HUES48 (cell line): Measurements from ENCODE around the gene ANKRD27.
A peak's percentile ranks its signal among the peaks of the same experiment; 100 is the strongest.
"Not testable (repeated sequence)": the region's sequence is repeated elsewhere in the genome, so short reads cannot be mapped to it uniquely, and the experiment has no call there.

Experiments used
- H3K27ac ChIP-seq: one replicate; pipeline ENCODE4 v1.7.0; 2013; ENCODE audit warnings: low read depth, low read length, inconsistent platforms
- H3K27me3 ChIP-seq: 2 replicates; pipeline ENCODE4 v1.6.1; 2013; ENCODE audit warnings: mild to moderate bottlenecking, low read length; ENCODE audit not compliant: control insufficient read depth, insufficient read depth
- H3K36me3 ChIP-seq: 2 replicates; pipeline ENCODE4 v1.6.1; 2013; ENCODE audit warnings: low read length; ENCODE audit not compliant: control insufficient read depth, insufficient read depth
- H3K4me1 ChIP-seq: 2 replicates; pipeline ENCODE4 v1.6.1; 2013; ENCODE audit warnings: mild to moderate bottlenecking, low read length; ENCODE audit not compliant: control insufficient read depth, insufficient read depth
- H3K4me3 ChIP-seq: 2 replicates; pipeline ENCODE4 v1.5.1; 2013; ENCODE audit warnings: mild to moderate bottlenecking, low read depth, low read length
- H3K9ac ChIP-seq: 2 replicates; pipeline ENCODE4 v1.6.1; 2013; ENCODE audit warnings: mild to moderate bottlenecking, low read depth, low read length, moderate library complexity
- H3K9me3 ChIP-seq: 2 replicates; pipeline ENCODE4 v1.6.1; 2013; ENCODE audit warnings: low read length; ENCODE audit not compliant: control insufficient read depth, insufficient read depth

Gene ANKRD27

DNA sequence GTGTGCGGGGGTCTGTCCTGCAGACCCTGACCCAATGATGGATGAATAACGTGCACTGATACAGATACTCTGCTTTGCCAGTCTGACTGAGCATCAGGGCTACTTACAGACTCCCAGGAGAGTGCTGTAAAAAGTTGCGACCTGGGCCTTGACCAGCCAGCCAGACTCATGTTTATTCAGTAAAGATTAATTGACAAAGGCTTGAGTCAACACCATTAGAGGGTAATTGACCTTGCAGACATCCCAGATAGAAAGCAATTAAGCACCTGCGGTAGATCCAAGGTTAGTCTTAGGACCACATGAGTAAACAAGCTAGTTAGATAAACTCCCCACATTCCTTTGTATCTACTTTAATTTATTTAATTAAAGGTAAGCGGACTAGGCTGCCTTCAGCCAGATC lies 27.0 kb upstream of the ANKRD27 start:
- peaks cover 3% of the 10 kb centered on the region; the same call in 1 of the 2 replicates for H3K9me3 ChIP-seq
- H3K27ac ChIP-seq, result no peak overlapping the region
- H3K27me3 ChIP-seq, result no peaks in the 10 kb centered on the region
- H3K4me3 ChIP-seq, result no peak overlapping the region
- no peaks in the 10 kb centered on the region for H3K36me3 ChIP-seq
- H3K4me1 ChIP-seq, result peaks cover 4% of the 10 kb centered on the region; the same call in 1 of the 2 replicates
- H3K9ac ChIP-seq, result no peak overlapping the region

DNA sequence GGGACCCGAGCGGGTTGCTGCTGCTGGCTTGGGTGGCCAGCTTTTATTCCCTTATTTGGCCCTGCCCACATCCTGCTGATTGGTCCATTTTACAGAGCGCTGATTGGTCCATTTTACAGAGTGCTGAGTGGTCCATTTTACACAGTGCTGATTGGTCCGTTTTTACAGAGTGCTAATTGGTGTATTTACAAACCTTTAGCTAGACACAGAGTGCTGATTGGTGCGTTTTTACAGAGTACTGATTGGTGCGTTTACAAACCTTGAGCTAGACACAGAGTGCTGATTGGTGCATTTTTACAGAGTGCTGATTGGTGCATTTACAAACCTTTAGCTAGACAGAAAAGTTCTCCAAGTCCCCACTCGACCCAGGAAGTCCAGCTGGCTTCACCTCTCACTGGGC lies 25.1 kb upstream of the ANKRD27 start:
- H3K36me3 ChIP-seq, H3K9ac ChIP-seq, H3K27ac ChIP-seq, H3K9me3 ChIP-seq, H3K4me1 ChIP-seq, H3K27me3 ChIP-seq, H3K4me3 ChIP-seq: not testable (repeated sequence)

DNA sequence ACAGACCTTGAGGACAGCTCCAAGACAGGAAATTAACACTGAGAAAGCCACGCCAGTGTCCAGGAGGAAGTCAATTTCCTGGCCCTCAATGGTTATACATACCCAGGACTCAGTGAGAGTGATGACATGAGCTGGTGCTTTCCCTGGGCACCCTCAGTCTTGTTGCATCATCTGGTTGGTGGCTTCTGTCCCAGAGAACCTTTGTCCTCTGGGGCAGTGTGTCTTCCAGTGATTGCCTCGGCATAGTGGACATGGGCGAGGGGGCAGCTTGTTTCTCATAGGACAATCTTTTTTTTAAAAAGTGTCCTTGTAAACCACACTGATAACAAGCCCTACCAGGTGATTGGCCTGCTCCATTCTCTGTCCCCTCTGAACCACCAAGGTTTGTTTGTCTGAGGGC lies 21.8 kb upstream of the ANKRD27 start:
- H3K4me1 ChIP-seq, H3K27ac ChIP-seq, H3K9ac ChIP-seq, H3K36me3 ChIP-seq, H3K4me3 ChIP-seq, H3K9me3 ChIP-seq, H3K27me3 ChIP-seq: not testable (repeated sequence)

DNA sequence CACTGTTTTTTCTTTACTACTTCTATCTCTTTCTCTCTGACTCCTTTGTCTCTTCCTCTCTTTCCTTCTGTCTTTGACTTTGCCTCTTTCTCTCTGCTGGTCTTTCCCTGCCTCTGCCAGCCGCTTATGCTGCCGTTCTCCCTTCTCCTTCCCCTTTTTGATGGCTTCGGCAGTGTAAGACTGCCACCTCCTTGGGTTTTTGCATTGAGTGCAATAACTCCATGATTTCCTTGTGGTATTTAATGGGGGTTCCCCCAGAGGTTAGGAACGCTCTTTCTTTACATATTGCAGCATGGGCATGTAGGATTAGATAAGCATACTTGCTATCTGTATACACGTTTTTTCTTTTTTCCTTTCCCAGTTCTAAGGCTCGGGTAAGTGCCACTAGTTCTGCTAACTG lies 20.5 kb upstream of the ANKRD27 start:
- H3K4me3 ChIP-seq, H3K36me3 ChIP-seq, H3K27ac ChIP-seq, H3K9ac ChIP-seq, H3K9me3 ChIP-seq, H3K4me1 ChIP-seq: not testable (repeated sequence)
- peaks cover 13% of the 10 kb centered on the region for H3K27me3 ChIP-seq

DNA sequence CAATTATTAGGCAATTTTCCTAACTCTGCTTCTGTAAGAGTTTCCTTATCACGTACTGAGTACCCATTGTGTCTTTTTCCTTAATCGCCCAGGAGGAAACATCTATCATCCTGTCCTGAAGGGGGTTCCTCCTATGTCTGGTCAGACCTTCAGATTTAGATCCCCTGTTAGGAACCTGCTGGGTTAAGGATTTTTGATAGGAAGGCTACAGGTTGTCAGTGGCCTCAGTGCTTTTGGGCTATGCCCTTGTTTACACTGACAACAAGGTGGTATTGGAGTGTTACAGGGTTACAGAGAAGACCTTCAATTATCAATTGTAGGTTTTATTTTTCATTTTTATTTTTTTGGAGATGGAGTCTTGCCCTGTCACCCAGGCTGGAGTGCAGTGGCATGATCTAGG lies 19.9 kb upstream of the ANKRD27 start:
- peaks cover 13% of the 10 kb centered on the region for H3K27me3 ChIP-seq
- not testable (repeated sequence) for H3K9me3 ChIP-seq, H3K27ac ChIP-seq, H3K36me3 ChIP-seq, H3K4me1 ChIP-seq, H3K4me3 ChIP-seq, H3K9ac ChIP-seq

DNA sequence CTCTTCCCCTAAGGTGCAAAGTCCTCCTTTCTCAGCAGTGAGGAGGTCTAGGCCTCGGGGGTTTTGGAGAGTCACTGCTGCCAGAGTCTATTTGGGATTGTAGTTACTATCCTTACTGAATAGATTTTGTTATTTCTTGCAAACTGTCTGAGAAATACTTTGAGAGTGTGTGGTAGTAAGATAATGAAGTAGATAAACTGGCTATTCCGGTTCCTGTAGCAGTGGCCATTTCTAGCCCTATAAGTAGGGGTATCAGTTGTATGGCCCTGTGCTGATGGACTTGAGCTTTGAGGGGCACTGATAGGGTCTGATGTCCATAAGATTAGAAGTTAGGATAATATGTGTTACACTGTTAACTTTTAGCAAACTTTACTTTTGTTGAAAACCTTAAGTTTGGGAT lies 19.3 kb upstream of the ANKRD27 start:
- peaks cover 13% of the 10 kb centered on the region for H3K27me3 ChIP-seq
- H3K36me3 ChIP-seq, H3K4me3 ChIP-seq, H3K27ac ChIP-seq, H3K9ac ChIP-seq, H3K9me3 ChIP-seq, H3K4me1 ChIP-seq: not testable (repeated sequence)

DNA sequence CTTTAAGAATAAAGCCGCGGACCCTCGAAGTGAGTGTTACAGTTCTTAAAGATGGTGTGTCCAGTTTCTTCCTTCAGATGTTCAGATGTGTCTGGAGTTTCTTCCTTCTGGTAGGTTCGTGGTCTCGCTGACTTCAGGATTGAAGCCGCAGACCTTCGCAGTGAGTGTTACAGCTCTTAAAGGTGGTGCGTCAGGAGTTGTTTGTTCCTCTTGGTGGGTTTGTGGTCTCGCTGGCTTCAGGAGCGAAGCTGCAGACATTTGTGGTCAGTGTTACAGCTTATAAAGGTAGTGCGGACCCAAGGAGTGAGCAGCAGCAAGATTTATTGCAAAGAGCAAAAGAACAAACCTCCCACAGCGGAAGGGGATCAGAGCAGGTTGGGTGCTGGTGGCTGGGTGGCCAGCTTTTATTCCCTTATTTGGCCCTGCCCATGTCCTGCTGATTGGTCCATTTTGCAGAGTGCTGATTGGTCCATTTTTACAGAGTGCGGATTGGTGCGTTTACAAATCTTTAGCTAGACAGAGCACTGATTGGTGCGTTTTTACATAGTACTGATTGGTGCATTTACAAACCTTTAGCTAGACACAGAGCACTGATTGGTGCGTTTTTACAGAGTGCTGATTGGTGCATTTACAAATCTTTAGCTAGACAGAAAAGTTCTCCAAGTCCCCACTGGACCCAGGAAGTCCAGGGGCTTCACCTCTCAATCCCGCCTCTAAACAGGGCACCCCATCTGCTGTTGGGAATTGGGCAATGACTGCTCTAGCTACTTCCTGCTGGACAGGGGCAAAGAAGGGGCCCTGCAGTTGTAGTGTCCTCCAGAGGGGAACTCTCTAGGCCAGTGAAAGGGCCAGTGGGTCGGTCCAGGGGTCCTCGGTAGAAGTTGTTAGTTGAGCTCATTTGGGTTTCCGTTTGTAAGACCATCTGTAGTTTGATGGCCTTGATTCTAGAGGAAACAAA lies 18.4 kb upstream of the ANKRD27 start:
- H3K27me3 ChIP-seq, result peaks cover 13% of the 10 kb centered on the region
- H3K9ac ChIP-seq, H3K36me3 ChIP-seq, H3K4me3 ChIP-seq, H3K4me1 ChIP-seq, H3K9me3 ChIP-seq, H3K27ac ChIP-seq: not testable (repeated sequence)

DNA sequence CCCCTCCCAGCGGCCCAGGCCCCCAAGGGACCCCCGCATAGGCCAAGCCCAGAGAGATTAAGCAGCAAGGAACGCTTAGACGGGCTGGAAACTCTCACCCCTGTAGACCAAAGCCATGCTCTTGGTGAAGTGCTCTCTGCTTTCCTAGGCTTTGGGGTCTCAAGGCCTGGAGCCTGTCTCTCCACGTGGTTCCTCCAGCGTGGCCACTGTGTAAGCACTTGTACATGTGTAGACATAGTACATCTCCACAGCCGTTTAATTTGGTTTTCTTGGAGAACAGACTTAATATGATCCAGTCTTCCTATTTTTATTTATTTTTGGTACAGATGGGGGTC lies 17.7 kb upstream of the ANKRD27 start:
- H3K36me3 ChIP-seq, result no peaks in the 10 kb centered on the region
- no peak overlapping the region for H3K9ac ChIP-seq
- 0 out of 2 replicates have a peak, but pooled peaks cover 3% of the 10 kb centered on the region for H3K4me1 ChIP-seq
- no peaks in the 10 kb centered on the region for H3K9me3 ChIP-seq
- peak overlapping the region; percentile 54; the same call in 1 of the 2 replicates for H3K4me3 ChIP-seq
- no peak overlapping the region for H3K27ac ChIP-seq
- H3K27me3 ChIP-seq, result peaks cover 13% of the 10 kb centered on the region

DNA sequence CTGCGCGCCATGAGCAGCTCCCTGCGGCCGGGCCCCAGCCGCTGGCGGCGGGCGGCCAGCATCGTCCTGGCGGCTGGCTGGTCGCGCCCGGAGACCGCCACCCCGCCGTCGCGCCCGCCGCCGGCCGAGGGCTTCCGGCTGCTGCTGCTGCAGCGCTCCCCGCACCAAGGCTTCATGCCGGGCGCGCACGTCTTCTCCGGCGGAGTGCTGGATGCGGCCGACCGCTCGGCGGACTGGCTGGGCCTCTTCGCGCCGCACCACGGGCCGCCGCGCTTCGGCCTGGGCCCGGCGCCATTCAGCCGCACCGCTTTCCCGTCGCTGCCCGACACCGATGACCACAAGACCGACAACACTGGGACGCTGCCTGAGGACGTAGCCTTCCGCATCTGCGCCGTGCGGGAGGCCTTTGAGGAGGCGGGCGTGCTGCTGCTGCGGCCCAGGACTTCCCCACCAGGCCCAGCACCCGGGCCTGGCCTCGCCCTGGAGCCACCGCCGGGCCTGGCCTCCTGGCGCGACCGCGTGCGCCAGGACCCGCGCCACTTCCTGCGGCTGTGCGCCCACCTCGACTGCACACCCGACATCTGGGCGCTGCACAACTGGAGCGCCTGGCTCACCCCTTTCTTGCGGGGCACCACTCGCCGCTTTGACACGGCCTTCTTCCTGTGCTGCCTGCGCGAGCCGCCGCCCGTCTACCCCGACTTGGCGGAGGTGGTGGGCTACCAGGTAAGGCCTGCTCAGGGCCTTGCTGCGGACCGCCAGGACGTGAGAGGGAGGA lies 17.2 kb upstream of the ANKRD27 start:
- Histone ChIP-seq H3K9ac (peak overlapping the region; percentile 55; the same call in 1 of the 2 replicates), H3K4me1 (0 out of 2 replicates have a peak, but pooled peaks cover 3% of the 10 kb centered on the region), H3K27ac (no peak overlapping the region)

DNA sequence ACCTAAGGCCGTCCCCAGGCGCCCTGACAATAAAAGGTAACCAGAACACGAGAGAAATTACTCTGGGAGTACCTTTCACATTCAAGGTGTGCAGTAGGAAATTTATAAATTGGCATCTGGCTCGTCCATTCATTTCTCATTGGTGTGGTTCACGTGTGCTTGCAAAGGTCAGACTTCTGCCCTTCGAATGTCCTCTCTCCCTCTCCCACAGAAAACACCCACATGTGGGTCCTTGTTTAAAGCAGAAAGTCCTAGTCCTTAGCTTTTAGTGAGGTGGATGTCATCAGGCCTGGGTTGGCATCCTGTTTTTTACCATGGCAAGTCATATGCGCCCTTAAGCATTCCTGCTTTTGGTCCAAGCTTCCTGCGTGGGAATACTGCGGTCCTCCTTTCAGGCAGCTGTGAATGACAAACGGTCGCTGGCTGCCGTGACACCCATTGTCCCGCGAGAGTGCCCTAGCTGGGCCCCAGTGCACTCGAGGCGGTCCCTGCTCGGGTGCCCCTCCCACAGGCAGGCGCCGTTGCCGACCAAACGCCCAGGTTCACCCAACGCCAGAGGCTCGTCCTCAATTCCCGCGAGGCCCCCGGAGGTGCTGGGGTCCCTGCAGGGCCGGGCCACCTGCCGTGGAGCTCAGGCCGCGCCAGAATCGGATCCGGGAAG lies 16.4 kb upstream of the ANKRD27 start, which contains the start of gene NUDT19:
Gene NUDT19 (plus strand): TSS at position 531 of the 661 bp plus-strand sequence. CDS start 140 bp downstream, outside the sequence.
- Histone ChIP-seq H3K4me1 (0 out of 2 replicates have a peak, but pooled peaks cover 3% of the 10 kb centered on the region), H3K27ac (no peak within 1 kb of the TSS), H3K4me3 (peak within 1 kb of the TSS; percentile 54), H3K36me3 (no peaks in the 10 kb centered on the region), H3K9ac (peak within 1 kb of the TSS; percentile 55; the same call in 1 of the 2 replicates), H3K9me3 (no peaks in the 10 kb centered on the region), H3K27me3 (peaks cover 13% of the 10 kb centered on the region)

More for the DNA sequence above, 17.2 kb upstream of the ANKRD27 start:
- H3K36me3 ChIP-seq, result no peaks in the 10 kb centered on the region
- H3K9me3 ChIP-seq, result no peaks in the 10 kb centered on the region
- peaks cover 13% of the 10 kb centered on the region for H3K27me3 ChIP-seq
- H3K4me3 ChIP-seq, result peak overlapping the region; percentile 54
